Loucy (cell line): ENCODE results near the gene SHC4.
A peak's percentile ranks its signal among the peaks of the same experiment; 100 is the strongest.
"Not testable (repeated sequence)": the region's sequence is repeated elsewhere in the genome, so short reads cannot be mapped to it uniquely, and the experiment has no call there.

ENCODE experiments used
- H2AFZ ChIP-seq: fragments of 200-600 bp; sonication (generic); 2 replicates; pipeline ENCODE4 v1.6.0; 2016; ENCODE audit warnings: antibody characterized with exemption, mild to moderate bottlenecking, low read length, moderate library complexity
- H3F3A ChIP-seq: fragments of 200-600 bp; 2 replicates; pipeline ENCODE4 v1.6.0; 2016; ENCODE audit warnings: antibody characterized with exemption, low read depth, mild to moderate bottlenecking
- H3K27me3 ChIP-seq: fragments of 200-600 bp; sonication (generic); 2 replicates; pipeline ENCODE4 v1.6.1; 2014; ENCODE audit warnings: low read length, mild to moderate bottlenecking; ENCODE audit not compliant: insufficient read depth, poor library complexity, severe bottlenecking
- H3K36me3 ChIP-seq: fragments of 200-600 bp; sonication (generic); 2 replicates; pipeline ENCODE4 v1.6.1; 2016; ENCODE audit warnings: low read length; ENCODE audit not compliant: insufficient read depth
- H3K4me1 ChIP-seq: fragments of 200-600 bp; sonication (generic); 2 replicates; pipeline ENCODE4 v1.5.1; 2014; ENCODE audit warnings: low read length, mild to moderate bottlenecking; ENCODE audit not compliant: insufficient read depth, poor library complexity, severe bottlenecking
- H3K4me2 ChIP-seq: fragments of 200-600 bp; sonication (generic); 2 replicates; pipeline ENCODE4 v1.6.0; 2014; ENCODE audit warnings: antibody characterized with exemption, low read length, low read depth, mild to moderate bottlenecking; ENCODE audit not compliant: poor library complexity, severe bottlenecking
- H3K4me3 ChIP-seq: fragments of 200-600 bp; sonication (generic); 2 replicates; pipeline ENCODE4 v1.5.1; 2014; ENCODE audit warnings: low read length, mild to moderate bottlenecking, mixed read lengths; ENCODE audit not compliant: poor library complexity, severe bottlenecking
- H3K79me2 ChIP-seq: fragments of 200-600 bp; sonication (generic); 2 replicates; pipeline ENCODE4 v1.6.1; 2014; ENCODE audit warnings: low read length; ENCODE audit not compliant: insufficient read depth
- H3K9ac ChIP-seq: fragments of 200-600 bp; sonication (generic); 2 replicates; pipeline ENCODE4 v1.6.0; 2014; ENCODE audit warnings: mild to moderate bottlenecking, low read depth, low read length, moderate library complexity; ENCODE audit not compliant: poor library complexity, severe bottlenecking
- H3K9me2 ChIP-seq: fragments of 200-600 bp; sonication (generic); replicated peaks from 2 replicates; pipeline ENCODE4 v1.6.1; 2016; ENCODE audit warnings: low read depth, low read length, mixed read lengths
- H3K9me3 ChIP-seq: fragments of 200-600 bp; sonication (generic); 2 replicates; pipeline ENCODE4 v1.6.1; 2014; ENCODE audit warnings: mild to moderate bottlenecking, antibody characterized with exemption, low read length, low read depth; ENCODE audit not compliant: insufficient read depth
- H4K20me1 ChIP-seq: fragments of 200-600 bp; sonication (generic); 2 replicates; pipeline ENCODE4 v1.6.0; 2014; ENCODE audit warnings: antibody characterized with exemption, low read length, mild to moderate bottlenecking; ENCODE audit not compliant: insufficient read depth, poor library complexity, severe bottlenecking
- CTCF ChIP-seq: fragments of 200-600 bp; sonication (generic); conservative IDR thresholded peaks from 2 replicates; pipeline ENCODE4 v1.5.1; 2014; ENCODE audit warnings: mild to moderate bottlenecking, antibody characterized with exemption, low read length
- EZH2phosphoT487 ChIP-seq: fragments of 200-600 bp; IDR thresholded peaks from 2 replicates; pipeline ENCODE4 v1.6.1; 2018; ENCODE audit warnings: antibody characterized with exemption, mild to moderate bottlenecking, moderate library complexity, borderline replicate concordance

The SHC4 gene

DNA sequence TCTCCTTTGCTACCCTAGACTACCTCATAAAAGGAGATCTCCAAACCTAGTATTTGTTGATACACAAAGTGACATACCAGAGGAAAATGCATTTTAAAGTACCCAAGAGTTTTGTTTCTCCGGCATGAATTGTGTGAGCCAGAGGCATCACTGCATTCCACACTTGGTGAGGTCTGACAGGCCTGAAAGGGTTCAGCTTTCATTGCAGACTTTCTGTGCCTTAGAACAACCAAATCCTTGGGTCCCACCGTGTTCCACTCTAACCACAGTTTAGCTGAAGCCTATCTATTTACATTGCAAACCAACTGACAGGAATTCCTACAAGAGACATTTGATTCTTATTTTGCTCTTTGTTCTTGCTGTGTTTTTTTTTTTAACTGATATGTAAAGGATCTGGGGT is 106.8 kb downstream of the SHC4 start:
- TF ChIP-seq CTCF (no peak), EZH2phosphoT487 (no peak)
- no peaks in the 10 kb centered on the region for H3K9me3 ChIP-seq
- no peaks in the 10 kb centered on the region for H4K20me1 ChIP-seq
- H3K4me3 ChIP-seq = no peak overlapping the region
- H2AFZ ChIP-seq = no peak overlapping the region
- no peaks in the 10 kb centered on the region for H3K79me2 ChIP-seq
- H3K4me1 ChIP-seq = peaks cover 9% of the 10 kb centered on the region
- H3K4me2 ChIP-seq = no peak overlapping the region
- no peaks in the 10 kb centered on the region for H3F3A ChIP-seq
- no peak overlapping the region for H3K9ac ChIP-seq
- no peaks in the 10 kb centered on the region for H3K36me3 ChIP-seq
- no peaks in the 10 kb centered on the region for H3K9me2 ChIP-seq
- H3K27me3 ChIP-seq = no peaks in the 10 kb centered on the region

GRCh38 chr15:48855501-48856440 is 107.9 kb downstream of the SHC4 start:
- Histone ChIP-seq H3K36me3 (no peaks in the 10 kb centered on the region), H3K4me3 (no peak overlapping the region), H3K9me2 (no peaks in the 10 kb centered on the region), H3K9ac (no peak overlapping the region), H3K27me3 (no peaks in the 10 kb centered on the region), H3K4me1 (peaks cover 9% of the 10 kb centered on the region), H3K4me2 (no peak overlapping the region), H4K20me1 (no peaks in the 10 kb centered on the region), H3K9me3 (no peaks in the 10 kb centered on the region), H3K79me2 (no peaks in the 10 kb centered on the region), H3F3A (no peaks in the 10 kb centered on the region), H2AFZ (0 out of 2 replicates have a peak overlapping the region, but pooled peaks have one; percentile 19)
- TF ChIP-seq EZH2phosphoT487 = no peak
- peak; percentile 21; the same call in 1 of the 2 replicates for TF ChIP-seq CTCF

- H4K20me1 ChIP-seq, H3K79me2 ChIP-seq, H3K4me1 ChIP-seq, H3K36me3 ChIP-seq, H3K27me3 ChIP-seq, H3K9me3 ChIP-seq, H3K9me2 ChIP-seq, H3K4me2 ChIP-seq, H3K4me3 ChIP-seq, H3K9ac ChIP-seq, H2AFZ ChIP-seq, H3F3A ChIP-seq: not testable (repeated sequence)
Observed at GRCh38 chr15:48854434-48854833, 109.3 kb downstream of the SHC4 start.

GRCh38 chr15:48851956-48852355 is 111.8 kb downstream of the SHC4 start:
- Histone ChIP-seq H3K9ac (no peak overlapping the region), H2AFZ (no peak overlapping the region), H3K9me3 (no peaks in the 10 kb centered on the region), H3K4me2 (no peak overlapping the region), H3K9me2 (0 out of 2 replicates have a peak, but pooled peaks cover 4% of the 10 kb centered on the region), H3K4me1 (no peaks in the 10 kb centered on the region), H3K36me3 (no peaks in the 10 kb centered on the region), H3F3A (no peaks in the 10 kb centered on the region), H3K79me2 (no peaks in the 10 kb centered on the region), H4K20me1 (no peaks in the 10 kb centered on the region), H3K27me3 (no peaks in the 10 kb centered on the region), H3K4me3 (no peak overlapping the region)
- TF ChIP-seq EZH2phosphoT487 (no peak), CTCF (no peak)
